ENCODE data around the gene ALDH3B1.
A peak's percentile ranks its signal among the peaks of the same experiment; 100 is the strongest.
"Not testable (repeated sequence)": the region's sequence is repeated elsewhere in the genome, so short reads cannot be mapped to it uniquely, and the experiment has no call there.

Gene ALDH3B1, protein sequence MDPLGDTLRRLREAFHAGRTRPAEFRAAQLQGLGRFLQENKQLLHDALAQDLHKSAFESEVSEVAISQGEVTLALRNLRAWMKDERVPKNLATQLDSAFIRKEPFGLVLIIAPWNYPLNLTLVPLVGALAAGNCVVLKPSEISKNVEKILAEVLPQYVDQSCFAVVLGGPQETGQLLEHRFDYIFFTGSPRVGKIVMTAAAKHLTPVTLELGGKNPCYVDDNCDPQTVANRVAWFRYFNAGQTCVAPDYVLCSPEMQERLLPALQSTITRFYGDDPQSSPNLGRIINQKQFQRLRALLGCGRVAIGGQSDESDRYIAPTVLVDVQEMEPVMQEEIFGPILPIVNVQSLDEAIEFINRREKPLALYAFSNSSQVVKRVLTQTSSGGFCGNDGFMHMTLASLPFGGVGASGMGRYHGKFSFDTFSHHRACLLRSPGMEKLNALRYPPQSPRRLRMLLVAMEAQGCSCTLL

DNA sequence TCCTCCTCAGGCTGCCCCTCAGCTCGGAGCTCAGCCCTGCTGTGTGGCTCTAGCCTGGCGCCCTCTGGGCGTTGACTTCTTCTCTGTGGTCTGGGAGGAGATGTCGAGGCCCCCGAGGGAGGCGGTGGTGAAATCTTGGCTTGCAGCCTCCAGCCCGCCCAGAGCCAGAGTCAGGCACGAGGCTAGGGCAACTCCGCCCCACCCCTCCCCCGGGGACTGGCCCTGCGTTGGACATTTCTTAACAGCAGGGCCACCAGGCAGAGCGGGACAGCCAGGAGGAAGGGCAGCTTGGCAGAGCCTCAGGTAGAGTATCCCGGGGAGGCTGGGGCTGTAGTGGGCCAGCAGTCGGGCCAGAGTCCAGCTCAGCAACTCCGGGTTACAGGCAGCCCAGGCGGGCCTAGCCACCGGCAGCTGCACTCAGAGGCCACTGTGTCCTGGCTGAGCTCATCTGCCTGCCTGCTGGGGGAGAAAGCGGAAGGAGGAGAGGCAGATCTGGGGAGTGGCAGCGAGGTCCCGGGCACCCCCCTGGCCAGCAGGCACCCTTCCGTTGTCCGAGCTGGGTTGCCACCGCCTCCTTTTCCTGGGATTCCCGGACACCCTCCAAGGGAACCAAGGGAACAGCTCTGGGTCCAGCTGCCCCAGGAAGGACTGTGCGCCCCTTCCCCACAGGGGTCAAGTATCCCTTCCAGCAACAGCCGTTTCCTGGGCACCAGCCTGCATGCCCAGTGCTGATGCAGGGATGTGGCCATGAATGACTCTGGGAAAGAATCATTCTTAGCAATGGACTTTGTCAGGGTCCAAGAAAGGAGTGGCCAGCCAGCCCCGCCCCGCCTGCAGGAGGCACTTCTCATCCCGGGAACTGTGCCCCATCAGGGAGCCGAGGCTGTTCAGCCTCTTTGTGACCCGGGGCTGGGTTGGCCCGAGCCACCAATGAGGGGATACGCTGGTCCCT is at the start of gene ALDH3B1:
TSS of gene ALDH3B1 (plus strand) at position 238 of the 952 bp plus-strand sequence. CDS start 4,971 bp downstream, outside the sequence.
- DNase-seq: no peak

DNA sequence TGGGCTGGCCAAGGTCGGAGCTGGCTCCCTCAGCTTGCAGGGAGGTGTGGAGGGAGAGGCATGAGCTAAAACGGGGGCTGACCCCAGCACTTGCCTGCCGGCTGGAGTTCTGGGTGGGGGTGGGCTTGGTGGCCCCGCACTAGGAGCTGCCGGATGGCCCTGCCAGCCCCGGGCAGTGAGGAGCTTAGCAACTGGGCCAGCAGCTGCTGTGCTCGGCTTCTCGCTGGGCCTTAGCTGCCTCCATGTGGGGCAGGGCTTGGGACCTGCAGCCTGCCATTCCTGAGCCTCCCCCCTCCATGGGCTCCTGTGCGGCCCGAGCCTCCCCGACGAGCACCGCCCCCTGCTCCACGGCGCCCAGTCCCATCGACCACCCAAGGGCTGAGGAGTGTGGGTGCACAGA is 46.9 kb upstream of the ALDH3B1 start:
- not testable (repeated sequence) for DNase-seq

DNA sequence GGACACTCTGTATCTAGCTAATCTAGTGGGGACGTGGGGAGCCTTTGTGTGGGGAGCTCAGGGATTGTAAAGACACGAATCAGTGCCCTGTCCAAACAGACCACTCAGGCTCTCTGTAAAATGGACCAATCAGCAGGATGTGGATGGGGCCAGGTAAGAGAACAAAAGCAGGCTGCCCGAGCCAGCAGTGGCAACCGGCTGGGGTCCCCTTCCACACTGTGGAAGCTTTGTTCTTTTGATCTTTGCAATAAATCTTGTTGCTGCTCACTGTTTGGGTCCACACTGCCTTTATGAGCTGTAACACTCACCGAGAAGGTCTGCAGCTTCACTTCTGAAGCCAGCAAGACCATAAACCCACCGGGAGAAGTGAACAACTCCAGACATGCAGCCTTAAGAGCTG is 46.2 kb upstream of the ALDH3B1 start:
- not testable (repeated sequence) for DNase-seq

DNA sequence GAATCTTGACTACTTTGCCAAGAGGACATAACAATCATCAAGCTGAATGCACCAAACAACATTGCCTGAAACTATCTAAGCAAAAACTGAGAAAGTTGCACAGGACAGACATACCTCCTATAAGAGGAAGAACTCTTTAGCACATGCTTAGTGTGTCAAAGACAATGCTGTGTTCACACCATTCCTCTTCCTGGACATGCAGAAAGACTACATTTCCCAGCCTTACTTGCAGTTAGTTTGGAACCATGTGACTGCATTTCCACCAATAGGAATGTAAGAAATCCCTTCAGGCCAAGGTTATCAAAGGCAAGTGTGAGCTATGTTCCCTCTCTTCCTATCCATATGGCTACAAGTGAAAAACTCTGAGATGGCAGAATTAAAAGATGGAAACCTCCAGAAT is 45.4 kb upstream of the ALDH3B1 start:
- DNase-seq: not testable (repeated sequence)

DNA sequence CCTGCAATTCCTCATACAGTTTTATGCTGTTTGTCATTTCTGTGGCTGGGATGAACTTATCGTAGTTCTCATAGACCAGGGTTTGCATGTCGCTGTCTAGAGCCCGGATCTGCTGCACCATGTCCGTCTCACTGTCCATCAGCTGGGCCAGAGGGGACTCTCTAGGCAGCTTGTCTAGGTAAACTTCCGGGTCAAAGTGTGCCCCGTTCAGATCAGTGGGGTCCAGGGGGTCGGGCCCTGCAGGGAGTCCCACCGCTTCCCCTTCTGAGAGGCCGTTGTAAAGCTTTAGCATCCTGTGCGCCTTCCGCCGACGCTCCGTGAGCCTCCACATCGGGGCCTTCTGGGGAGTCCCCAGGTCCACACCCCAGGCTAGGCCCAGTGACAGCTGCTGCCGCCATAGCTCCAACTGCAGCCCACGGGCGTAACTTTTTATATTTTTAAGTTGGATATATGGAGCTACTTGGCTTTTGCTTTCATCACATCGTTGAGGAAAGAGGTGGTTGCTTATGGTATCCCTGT is 44.2 kb upstream of the ALDH3B1 start:
- not testable (repeated sequence) for DNase-seq

DNA sequence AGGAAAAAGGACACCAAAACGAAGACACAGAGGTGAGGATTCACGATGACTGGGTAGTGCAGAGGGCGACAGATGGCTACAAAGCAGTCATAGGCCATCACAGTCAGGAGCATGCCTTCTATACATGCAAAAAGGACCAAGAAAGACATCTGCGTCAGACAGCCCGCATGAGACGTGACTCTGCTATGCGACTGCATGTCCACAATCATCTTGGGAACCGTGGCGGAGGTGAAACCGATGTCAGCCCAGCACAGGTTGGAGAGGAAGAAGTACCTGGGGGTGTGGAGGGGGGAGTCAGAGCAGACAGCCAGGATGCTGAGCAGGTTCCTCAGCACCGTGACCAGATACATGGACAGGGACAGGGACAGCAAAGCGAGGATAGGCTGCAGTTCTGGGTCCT is 35.4 kb upstream of the ALDH3B1 start:
- not testable (repeated sequence) for DNase-seq

DNA sequence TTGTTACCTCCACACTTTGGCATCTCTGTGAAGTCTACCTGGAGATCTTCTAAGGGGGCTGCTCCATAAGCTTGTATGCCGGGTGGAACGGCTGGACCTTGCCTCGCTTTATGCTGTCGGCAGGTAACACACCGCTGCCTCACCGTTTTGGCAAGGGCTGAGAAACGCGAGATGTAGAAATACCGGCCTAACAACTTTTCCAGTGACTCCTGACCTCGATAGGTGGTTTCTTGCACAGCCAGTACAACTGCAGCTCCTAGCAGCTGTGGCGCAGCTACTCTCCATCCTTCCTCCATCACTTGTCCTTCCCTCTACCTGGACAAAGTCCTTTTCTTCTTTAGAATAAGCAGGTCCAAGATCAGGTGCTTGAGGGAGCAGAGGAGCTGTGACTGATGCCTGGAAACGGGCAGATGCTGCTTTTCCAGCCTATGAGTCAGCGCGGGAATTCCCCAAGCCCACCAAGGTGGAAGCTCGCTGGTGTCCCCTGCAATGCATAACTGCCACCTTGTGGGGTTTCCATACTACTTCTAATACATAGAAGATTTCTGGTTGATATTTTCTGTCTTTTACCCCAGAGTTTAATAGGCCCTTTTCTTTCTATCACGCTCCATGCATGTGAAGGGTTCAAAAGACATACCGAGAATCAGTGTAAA is 31.2 kb upstream of the ALDH3B1 start:
- peak in 1 of 2 experiments; percentile 35 for DNase-seq

DNA sequence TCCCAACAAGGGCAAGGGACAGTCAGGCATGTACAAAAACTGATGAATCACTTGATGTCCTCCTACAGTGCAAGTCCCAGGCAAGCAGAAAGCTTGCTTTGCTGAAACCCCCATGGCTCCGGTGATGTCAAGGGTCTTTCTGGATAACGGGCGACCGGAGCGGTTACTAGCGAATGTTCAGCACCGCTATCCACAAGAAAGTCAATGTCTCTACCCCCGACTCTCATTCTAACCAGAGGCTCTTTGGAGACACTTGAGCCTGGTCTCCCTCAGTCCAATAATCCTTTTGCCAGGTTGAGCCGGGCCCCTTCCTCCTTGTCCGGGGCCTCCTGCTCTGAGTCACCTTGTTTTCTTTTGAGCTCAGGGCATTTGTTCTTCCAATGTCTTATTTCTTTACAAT is 28.9 kb upstream of the ALDH3B1 start:
- DNase-seq: not testable (repeated sequence)

DNA sequence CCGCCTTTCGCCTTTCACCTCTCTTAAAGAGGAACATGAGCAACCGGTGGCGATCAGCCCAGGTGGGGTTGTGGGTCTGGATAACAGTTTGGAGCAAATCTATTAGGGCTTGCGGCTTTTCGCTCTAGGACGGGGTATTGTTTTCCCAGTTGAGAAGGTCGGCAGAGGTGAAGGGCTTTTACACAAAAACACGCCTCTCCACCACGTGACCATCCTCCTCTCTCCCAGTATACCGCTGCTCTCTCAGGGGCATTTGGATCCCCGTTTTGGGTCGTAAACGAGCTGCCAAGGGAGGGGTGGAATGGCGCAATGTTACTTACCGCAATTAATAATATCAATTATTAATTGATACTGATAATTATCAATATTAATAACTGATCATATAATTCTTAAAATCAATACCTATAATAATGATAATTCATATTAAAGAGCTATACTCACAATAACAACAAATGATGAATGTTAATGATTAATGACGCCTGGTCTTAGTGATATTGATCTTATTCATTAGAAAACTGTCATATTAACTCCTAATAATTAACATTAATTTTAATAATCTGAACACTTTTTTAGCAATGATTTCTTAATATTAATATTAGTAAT is 27.8 kb upstream of the ALDH3B1 start:
- not testable (repeated sequence) for DNase-seq

DNA sequence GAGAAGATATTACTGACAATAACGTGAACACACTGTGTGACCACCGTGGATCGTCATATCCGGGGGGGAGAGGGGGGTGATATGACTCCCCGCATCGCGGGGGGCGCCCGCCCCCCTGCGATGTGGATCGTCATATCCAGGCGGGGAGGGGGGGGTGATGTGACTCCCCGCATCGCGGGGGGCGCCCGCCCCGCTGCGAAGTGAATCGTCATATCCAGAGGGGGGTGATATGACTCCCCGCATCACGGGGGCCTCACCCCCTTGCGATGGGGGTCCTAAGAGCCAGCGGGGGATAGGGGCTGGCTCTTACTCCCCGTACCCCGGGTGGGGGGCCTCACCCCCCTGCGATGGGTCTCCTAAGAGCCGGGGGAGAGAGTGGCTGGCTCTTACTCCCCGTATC is 26.2 kb upstream of the ALDH3B1 start:
- no peak for DNase-seq

DNA sequence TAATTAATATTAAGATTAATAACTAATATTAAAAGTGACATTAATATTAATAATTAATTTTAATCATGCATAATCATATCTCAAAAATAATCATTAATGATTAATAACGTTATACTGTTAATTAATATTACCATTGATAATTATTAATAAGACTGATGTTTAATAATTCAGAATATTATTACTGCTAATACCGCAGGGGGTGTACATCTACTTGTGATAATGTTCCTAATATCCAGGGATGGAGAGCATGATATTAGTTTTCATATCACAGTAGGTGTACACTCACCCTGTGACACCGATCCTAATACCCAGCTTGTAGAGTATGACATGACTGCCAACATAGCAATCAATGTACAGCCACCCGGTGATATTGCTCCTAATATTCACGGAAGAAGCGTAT is 24.8 kb upstream of the ALDH3B1 start:
- not testable (repeated sequence) for DNase-seq

DNA sequence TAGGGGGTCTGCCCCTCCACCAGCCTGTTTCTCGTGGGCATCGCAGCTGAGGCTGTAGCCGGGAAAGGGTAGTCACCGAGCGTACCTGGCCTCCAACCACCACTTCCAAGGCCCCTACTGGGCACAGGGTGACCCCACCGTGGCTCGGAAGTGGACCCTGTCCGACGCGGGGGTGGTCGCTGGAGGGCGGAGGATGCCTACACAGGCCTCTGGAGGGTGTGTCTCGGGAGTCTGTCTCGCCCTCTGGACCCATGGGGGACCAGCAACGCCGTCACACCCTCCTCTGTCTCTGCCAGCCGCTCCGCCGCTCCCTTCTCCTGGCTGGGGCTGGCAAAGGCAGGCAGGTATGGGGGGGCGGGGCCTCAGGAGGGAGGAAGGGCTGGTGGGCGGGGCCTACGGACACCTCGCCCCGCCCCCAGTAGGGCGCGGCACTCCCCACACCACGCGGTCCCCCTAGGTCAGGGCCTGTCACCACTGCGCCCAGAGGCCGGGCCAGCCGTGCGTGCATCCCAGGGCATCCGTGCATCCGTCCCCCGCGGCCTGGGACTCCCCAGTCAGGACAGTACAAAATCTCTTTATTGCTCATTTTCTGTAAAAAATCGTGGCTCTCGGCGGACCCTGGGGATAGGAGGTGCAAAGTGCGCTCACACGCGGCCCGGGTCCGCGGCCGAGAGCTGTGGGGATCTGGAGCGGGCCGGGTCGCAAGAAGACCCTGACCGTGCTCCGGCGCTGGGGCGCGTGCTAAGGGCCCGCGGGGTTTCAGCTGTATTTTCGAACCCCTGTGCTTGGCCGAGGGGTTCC is 19.4 kb upstream of the ALDH3B1 start:
- DNase-seq: not testable (repeated sequence)

DNA sequence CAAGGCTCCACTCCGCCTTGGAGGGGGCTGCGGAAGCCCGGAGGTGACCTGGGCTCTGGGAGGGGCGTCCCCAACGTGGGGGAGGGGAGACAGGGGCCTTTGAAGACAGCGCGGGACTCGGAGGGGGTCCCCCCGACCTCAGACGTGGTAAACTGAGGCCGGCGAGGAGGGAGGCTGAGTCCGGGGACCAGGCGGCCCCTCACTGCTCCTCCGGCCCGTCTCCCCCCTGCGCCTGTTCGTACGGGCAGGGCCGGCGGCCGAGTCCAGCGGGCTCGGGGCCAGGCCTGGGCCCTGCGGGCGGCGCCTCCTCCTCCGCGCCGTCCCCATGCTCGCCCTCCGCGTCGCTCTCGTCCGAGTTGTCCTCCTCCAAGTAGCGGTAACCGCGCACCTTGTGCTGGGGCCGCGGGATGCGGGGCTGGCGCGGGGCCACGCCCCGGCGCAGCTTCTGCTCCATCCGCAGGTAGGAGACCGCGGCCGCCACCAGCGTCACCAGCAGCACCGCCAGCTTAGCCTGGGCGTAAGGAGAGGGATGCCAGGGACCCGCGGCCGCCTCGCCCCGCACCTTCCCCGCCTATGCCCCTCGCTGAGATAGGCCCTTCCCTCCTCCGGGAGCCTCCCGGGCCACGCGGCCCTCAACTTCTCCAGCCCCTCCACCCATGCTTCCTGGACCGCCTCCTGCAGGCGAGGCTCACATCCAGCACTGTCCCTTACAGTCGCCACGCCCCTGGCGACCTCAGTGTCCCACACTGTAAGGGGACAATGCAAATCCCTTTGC is 18.6 kb upstream of the ALDH3B1 start:
- not testable (repeated sequence) for DNase-seq

DNA sequence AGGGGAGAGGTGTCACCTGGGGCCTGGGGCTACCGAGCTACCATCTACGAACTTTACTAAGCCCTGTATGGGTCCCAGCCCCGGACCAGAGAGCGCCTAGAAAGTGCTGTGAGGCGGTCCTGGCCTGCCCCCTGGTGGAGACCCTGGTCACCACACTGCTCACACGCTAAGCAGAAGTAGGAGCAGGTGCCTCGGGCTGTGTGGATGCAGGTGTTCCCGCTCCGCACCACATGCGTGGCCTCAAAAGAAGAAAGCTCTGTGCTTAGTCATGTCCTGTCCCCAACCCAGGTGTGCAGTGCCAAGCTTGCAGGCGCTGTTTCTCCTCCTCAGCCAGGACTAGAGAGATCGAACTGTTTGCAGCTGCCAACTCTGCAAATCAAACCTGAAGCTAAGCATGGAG is 16.3 kb upstream of the ALDH3B1 start:
- DNase-seq: peak; percentile 32 to 44

DNA sequence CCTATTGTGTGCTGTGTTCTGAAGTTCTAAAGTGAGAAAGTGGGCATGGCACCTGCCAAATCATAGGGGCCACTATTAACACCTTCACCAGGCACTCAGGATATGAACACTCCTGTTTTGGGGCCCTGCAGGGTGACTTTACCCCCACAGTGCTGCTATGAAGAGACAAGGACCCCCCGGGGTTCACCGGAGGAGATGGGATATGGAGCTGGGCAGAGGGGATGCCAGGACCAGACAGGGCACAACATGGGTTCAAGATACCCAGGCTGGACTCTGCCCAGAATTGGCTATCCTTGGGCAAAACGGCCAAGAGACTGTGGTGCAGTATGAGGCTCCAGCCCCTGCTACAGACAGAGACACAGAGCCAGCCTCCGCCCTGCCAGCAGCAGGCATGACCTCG is 15.7 kb upstream of the ALDH3B1 start:
- not testable (repeated sequence) for DNase-seq

DNA sequence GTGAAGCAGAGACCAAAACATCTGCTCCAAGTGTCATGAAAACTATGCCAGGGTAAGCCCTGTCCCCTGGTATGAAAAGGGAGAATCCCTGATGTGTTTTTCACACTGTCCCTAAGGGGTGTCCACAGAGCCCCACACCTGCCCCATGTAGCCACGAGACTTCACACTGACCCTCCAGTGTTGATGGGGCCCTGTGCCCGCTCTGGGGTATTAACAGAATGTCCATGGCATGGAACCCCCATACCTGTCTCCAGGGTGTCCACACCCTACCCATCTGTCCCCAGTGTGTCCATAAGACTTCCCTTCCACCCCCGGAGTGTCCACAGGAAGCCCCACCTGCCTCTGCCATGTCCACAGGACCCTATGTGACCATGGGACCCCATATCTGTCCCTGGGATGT is 15.0 kb upstream of the ALDH3B1 start:
- DNase-seq: not testable (repeated sequence)

DNA sequence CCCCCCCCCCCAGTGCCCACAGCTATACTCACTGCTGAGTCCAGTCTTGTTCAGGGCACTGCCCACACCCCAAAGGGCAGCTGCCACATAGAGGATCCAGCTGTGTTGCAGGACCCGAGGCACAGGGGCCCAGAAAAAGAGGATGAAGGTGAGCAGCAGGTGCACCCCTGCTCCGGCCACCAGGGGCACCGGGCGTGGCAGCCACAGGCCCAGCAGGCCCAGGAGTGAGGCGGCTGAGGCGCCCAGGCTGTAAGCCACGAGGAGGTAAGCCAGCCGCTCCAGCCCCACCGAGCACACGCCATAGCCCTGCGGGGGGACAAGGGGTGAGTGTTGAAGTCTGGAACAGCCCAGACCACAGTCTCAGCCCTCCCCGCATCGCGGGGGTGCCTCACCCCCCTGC is 14.5 kb upstream of the ALDH3B1 start:
- not testable (repeated sequence) for DNase-seq

DNA sequence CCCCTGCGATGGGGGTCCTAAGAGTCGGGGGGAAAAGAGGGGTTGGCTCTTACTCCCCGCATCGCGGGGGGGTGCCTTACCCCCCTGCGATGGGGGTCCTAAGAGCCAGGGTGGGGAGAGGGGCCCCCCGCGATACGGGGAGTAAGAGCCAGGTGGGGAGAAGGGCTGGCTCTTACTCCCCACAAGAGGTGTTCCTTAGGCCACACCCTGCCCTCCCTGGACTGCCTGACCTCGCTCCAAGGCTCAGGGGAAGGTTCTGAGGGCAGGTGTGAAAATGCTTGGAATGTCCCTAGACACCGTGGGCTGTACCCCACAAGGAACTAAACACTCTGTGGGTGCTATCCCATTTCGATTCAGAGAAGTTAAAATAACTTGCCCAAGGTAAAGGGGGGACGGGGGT is 14.1 kb upstream of the ALDH3B1 start:
- no peak for DNase-seq

DNA sequence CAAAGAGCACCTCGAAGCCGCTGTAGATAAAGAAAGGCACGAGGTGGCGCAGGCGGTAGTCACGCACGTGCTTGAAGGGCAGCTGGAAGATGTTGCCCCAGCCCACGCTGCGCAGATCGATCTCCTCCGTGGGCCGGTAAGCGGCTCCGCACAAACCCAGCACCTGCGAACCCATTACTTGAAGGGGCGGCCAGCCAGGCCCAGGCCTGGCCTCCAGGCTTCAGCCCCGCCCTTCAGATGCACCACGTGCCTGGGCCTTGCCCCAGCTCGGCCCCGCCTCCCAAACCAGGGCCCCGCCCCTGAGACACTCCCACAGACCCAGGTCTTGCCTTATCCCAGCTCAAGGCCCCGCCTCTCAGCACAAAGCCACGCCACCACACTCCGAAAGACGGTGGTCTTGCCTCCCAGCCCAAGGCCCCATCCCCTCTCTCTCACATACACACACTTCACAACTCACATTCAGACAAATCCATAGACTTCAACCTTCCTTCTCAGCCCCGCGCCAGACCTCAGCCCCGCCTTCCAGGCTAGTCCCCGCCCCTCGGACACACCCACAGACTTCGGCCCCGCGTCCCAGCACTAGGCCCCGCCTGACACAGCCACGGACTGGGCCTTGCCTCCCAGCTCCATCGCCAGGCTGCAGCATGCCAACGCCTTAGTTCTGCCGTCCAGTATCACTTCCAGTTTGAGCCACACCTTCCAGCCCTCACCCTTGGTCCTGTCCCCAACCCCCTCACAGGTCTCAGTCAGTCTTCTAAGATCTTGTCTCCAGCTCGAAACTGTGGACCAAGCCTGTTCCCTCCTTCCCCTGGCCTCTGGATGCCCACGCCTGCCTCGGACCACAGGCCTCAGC is 13.3 kb upstream of the ALDH3B1 start:
- DNase-seq: peak in 1 of 2 experiments; percentile 21
